ENCODE data around the gene TYMP.

DNA sequence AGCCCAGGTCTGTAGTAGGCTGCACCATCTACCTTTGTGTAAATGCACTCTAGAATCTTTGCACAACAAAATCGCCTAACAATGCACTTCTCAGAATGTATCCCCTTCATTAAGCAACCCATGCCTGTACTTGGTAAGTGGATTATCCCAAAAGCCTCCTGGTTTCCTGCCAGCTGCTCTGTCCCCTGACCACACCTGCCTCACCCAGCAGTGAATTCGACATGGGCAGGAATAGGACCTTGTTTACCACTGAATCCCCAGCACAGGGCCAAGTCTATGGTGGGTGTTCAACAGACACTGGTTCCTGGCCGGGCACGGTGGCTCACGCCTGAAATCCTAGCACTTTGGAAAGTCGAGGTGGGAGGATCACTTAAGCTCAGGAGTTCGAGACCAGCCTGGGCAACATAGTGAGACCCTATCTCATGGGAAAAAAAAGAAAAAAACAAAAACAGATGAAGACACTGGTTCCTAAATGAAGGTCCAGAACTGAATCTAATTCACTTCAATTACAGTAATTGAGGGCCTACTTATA, 38.0 kb upstream of the TYMP start:
- TF ChIP-seq, protein P1, sequence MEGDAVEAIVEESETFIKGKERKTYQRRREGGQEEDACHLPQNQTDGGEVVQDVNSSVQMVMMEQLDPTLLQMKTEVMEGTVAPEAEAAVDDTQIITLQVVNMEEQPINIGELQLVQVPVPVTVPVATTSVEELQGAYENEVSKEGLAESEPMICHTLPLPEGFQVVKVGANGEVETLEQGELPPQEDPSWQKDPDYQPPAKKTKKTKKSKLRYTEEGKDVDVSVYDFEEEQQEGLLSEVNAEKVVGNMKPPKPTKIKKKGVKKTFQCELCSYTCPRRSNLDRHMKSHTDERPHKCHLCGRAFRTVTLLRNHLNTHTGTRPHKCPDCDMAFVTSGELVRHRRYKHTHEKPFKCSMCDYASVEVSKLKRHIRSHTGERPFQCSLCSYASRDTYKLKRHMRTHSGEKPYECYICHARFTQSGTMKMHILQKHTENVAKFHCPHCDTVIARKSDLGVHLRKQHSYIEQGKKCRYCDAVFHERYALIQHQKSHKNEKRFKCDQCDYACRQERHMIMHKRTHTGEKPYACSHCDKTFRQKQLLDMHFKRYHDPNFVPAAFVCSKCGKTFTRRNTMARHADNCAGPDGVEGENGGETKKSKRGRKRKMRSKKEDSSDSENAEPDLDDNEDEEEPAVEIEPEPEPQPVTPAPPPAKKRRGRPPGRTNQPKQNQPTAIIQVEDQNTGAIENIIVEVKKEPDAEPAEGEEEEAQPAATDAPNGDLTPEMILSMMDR (IDR thresholded peaks at IDR 0.05; ENCODE audit: extremely low read depth in 1 of 2, insufficient read depth in 1 of 2, low read depth in 1 of 2, low read length in 2 of 2): no peak
- TF ChIP-seq JUN (IDR thresholded peaks at IDR 0.05; ENCODE audit: borderline replicate concordance, insufficient read depth, insufficient read length, low read depth) (no peak), POLR2A (IDR thresholded peaks at IDR 0.05; ENCODE audit: low read depth, low read length) (no peak), POLR2AphosphoS5 (IDR thresholded peaks at IDR 0.05; ENCODE audit: insufficient read depth, low read depth, low read length) (no peak), EZH2 (IDR thresholded peaks at IDR 0.05; ENCODE audit: borderline replicate concordance, low read depth, low read length, severe bottlenecking) (no peak), MYC (IDR thresholded peaks at IDR 0.05; ENCODE audit: low read depth, low read length) (no peak), GATA2 (IDR thresholded peaks at IDR 0.05; ENCODE audit: insufficient read depth, insufficient read length, low read depth, low read length) (no peak)
- TF ChIP-seq, protein P2, sequence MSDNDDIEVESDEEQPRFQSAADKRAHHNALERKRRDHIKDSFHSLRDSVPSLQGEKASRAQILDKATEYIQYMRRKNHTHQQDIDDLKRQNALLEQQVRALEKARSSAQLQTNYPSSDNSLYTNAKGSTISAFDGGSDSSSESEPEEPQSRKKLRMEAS (IDR thresholded peaks at IDR 0.05; ENCODE audit: insufficient read depth, insufficient read length): no peak

Measured in endothelial cell of umbilical vein (primary cell).